K562 (cell line): ENCODE data around the gene ST3GAL5. TPM values are rescaled to one million over a fixed set of nuclear protein-coding genes. Genes with fewer than 3 reads are reported as not detected.

Source experiments
- ATAC-seq: fragments of 200-7000 bp; cut with Tn5 transposase; 3 replicates; pipeline ENCODE4 v1.9.1; 2020; ENCODE audit warnings: moderate library complexity
- BruUV-seq: library from RNA; stranded (reverse); fragments of 400-500 nt; replicated peaks from 2 replicates; lab custom pipeline; 2021; lab: Mats Ljungman, UMichigan
- CTCF ChIA-PET: fragments of 300-600 bp; formaldehyde crosslinking; extraction: SDS; loops from one replicate; lab custom pipeline; 2021; ENCODE audit warnings: low intra/inter-chr PET ratio; lab: Yijun Ruan, JAX
- POLR2A ChIA-PET: fragments of 300-600, 350-650 bp; sonication (Branson Sonifier 250); formaldehyde crosslinking; extraction: SDS; loops from one replicate; lab custom pipeline; 2021; ENCODE audit warnings: antibody characterized with exemption, inconsistent platforms; lab: Yijun Ruan, JAX
- DNase-seq, 4 experiments: peaks; one replicate each; pipeline versions ENCODE4 v3.0.0 to v3.0.0-alpha.2; 2011 to 2018; ENCODE audit warnings: low spot score in 3 of 4, mixed read lengths in 3 of 4; ENCODE audit errors: extremely low read depth in 1 of 4
- FAIRE-seq: peaks from 2 replicates; lab custom pipeline; 2011; peaks lifted over from hg19 to GRCh38; lab: Jason Lieb, UNC
- H2AFZ ChIP-seq: 2 replicates; pipeline ENCODE4 v1.6.0; 2011; ENCODE audit warnings: low read depth, low read length, control low read depth, inconsistent platforms
- H3K27ac ChIP-seq: fragments of 200-600 bp; 3 replicates; pipeline ENCODE4 v1.8.0; 2011; ENCODE audit warnings: low read depth, mild to moderate bottlenecking, control low read depth, inconsistent platforms, low read length, moderate library complexity, mixed read lengths; ENCODE audit errors: extremely low read depth
- H3K27me3 ChIP-seq, 2 experiments: fragments of 300-600 bp in 1 of 2; 2 replicates in 1 of 2; 3 replicates in 1 of 2; pipeline versions ENCODE4 v1.6.0 to v1.8.0; 2011; ENCODE audit warnings: inconsistent platforms in 2 of 2, low read length in 2 of 2, mild to moderate bottlenecking in 1 of 2, mixed read lengths in 1 of 2, moderate library complexity in 1 of 2; ENCODE audit not compliant: control insufficient read depth in 2 of 2, insufficient read depth in 2 of 2
- H3K36me3 ChIP-seq: fragments of 300-600 bp; 3 replicates; pipeline ENCODE4 v1.8.0; 2011; ENCODE audit warnings: mild to moderate bottlenecking, low read length, inconsistent platforms; ENCODE audit not compliant: control insufficient read depth, insufficient read depth
- H3K4me1 ChIP-seq, 2 experiments: fragments of 200-600 bp in 1 of 2; replicated peaks in 1 of 2; 2 replicates in 1 of 2; 3 replicates in 1 of 2; pipeline versions ENCODE4 v1.5.1 to v1.8.0; 2011; ENCODE audit warnings: inconsistent platforms in 2 of 2, low read length in 2 of 2, mild to moderate bottlenecking in 1 of 2, mixed read lengths in 1 of 2, moderate library complexity in 1 of 2; ENCODE audit not compliant: control insufficient read depth in 2 of 2, insufficient read depth in 2 of 2
- H3K4me2 ChIP-seq: 2 replicates; pipeline ENCODE4 v1.6.1; 2011; ENCODE audit warnings: low read length, control low read depth, inconsistent platforms, mixed read lengths; ENCODE audit not compliant: insufficient read depth
- H3K4me3 ChIP-seq: fragments of 200-600 bp; sonication (generic), shearing (Covaris generic); 2 replicates; pipeline ENCODE4 v1.5.1; 2016; ENCODE audit warnings: control low read depth, inconsistent platforms
- H3K79me2 ChIP-seq: fragments of 200-600 bp; 3 replicates; pipeline ENCODE4 v1.8.0; 2011; ENCODE audit warnings: low read length, inconsistent platforms; ENCODE audit not compliant: control insufficient read depth, insufficient read depth
- H3K9ac ChIP-seq, 2 experiments: 2 replicates each; pipeline versions ENCODE4 v1.6.0 to v1.6.1; 2011; ENCODE audit warnings: low read depth in 2 of 2, low read length in 2 of 2, control low read depth in 1 of 2, inconsistent platforms in 1 of 2, mild to moderate bottlenecking in 1 of 2, mixed read lengths in 1 of 2; ENCODE audit not compliant: insufficient read depth in 1 of 2
- H3K9me1 ChIP-seq: one replicate; pipeline ENCODE4 v1.6.0; 2011; ENCODE audit warnings: inconsistent platforms, mild to moderate bottlenecking, low read length, moderate library complexity; ENCODE audit not compliant: control insufficient read depth, insufficient read depth
- H3K9me3 ChIP-seq: replicated peaks from 2 replicates; pipeline ENCODE4 v1.5.1; 2011; ENCODE audit warnings: low read depth, low read length, inconsistent platforms; ENCODE audit not compliant: control insufficient read depth, insufficient read depth
- H4K20me1 ChIP-seq: replicated peaks from 2 replicates; pipeline ENCODE4 v1.6.1; 2011; ENCODE audit warnings: low read length, inconsistent platforms, mixed read lengths; ENCODE audit not compliant: control insufficient read depth, insufficient read depth
- PHF20 ChIP-seq: fragments of 450-650 bp; IDR thresholded peaks from 2 replicates; pipeline ENCODE4 v1.6.1; 2018; ENCODE audit not compliant: partially characterized antibody
- WGBS: fragments of 100-300 bp; shearing (Covaris generic); methylation state at CpG from one replicate; pipeline ENCODE4 v1.1.6; 2016; ENCODE audit warnings: low coverage, mixed read lengths; ENCODE audit not compliant: insufficient coverage; ENCODE audit errors: missing lambda C conversion rate; 5-methylcytosine and 5-hydroxymethylcytosine counted together
- in situ Hi-C: fragments of 300-500 bp; cut with MboI; formaldehyde crosslinking; loops from 4 replicates; pipeline ENCODE4 v1.15.0; 2018; ENCODE audit warnings: inconsistent platforms, mixed read lengths
- intact Hi-C: fragments of 100-400 bp; cut with micrococcal nuclease; formaldehyde crosslinking; loops from 2 replicates; pipeline ENCODE4 v1.14.2; 2022
- polyA plus RNA-seq, 8 experiments: library from polyadenylated mRNA; depleted of rRNA in 4 of 8; stranded (reverse) in 5 of 8; unstranded in 3 of 8; fragments of >200 nt; fragmentation: Nextera tagmentation in 2 of 8; fragmentation: Illumina TruSeq in 1 of 8; extraction: Ambion mirVana in 2 of 8; extraction: Trizol in 1 of 8; gene quantifications; 2 replicates each; pipeline versions ENCODE4 v1.2.1 to v1.2.3, GENCODE V29; 2011 to 2014; ENCODE audit warnings: inconsistent platforms in 1 of 8, missing spikeins in 1 of 8
- total RNA-seq, 7 experiments: library from RNA; depleted of rRNA in 6 of 7; stranded (reverse); fragments of >200 nt in 6 of 7; fragmentation: Illumina TruSeq in 2 of 7; extraction: Trizol in 2 of 7; gene quantifications; 2 replicates each; pipeline versions ENCODE4 v1.2.1 to v1.2.3, GENCODE V29; 2011 to 2021; ENCODE audit warnings: low replicate concordance in 1 of 7
- TF ChIP-seq, protein P1 (sequence below): fragments of 450-650 bp; IDR thresholded peaks from 2 replicates; pipeline ENCODE4 v1.6.1; 2016; ENCODE audit warnings: low read depth
- TF ChIP-seq, protein P2 (sequence below): fragments of 250-450 bp; sonication (Bioruptor Pico); IDR thresholded peaks from 2 replicates; pipeline ENCODE4 v1.5.0; 2021

Gene ST3GAL5
- total and polyA plus RNA-seq, 9 of the 15 experiments (the other 6 are each of a cell fraction or from before 2014, with no cell fraction given) = 1.6 to 10.0 (median 4.2) TPM

DNA sequence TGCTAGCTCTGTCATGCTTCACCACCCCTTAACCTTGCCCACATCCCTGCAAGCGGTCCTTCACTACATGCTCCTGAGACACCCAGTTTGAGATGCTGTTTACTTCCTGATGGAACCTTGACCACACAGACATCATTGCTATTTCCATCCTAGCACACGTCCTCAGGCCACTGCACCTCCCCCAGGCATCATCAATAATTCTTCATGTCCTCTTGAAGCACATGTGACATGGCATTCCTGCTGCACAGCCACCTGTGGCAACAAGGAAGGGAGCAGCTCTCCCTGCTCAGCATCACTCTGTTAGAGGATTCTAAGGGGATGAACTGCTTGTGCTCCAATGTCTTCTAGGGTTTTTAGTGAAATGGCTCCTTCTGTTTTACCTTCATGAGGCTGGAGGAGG lies 26.1 kb upstream of the ST3GAL5 start:
- Histone ChIP-seq H3K9me1 (no peaks in the 10 kb centered on the region), H2AFZ (peak overlapping the region; percentile 47), H3K9ac (no peak overlapping the region), H3K36me3 (no peaks in the 10 kb centered on the region), H3K9me3 (no peaks in the 10 kb centered on the region), H3K27me3 (no peaks in the 10 kb centered on the region), H3K4me2 (no peak overlapping the region), H4K20me1 (no peaks in the 10 kb centered on the region), H3K79me2 (no peaks in the 10 kb centered on the region), H3K4me3 (no peak overlapping the region), H3K27ac (no peak overlapping the region), H3K4me1 (peaks cover 0 to 10% of the 10 kb centered on the region in 2 experiments; a peak in 2 of 5 replicates)
- ChIA-PET POLR2A (interaction anchor here (0.7 to 1.7 kb wide), 4 partner anchors 10 to 26 kb away, joined by 3 to 6 read pairs (median 3); no protein-coding TSS in a partner anchor), CTCF (interaction anchor here (0.6 kb wide), 1 partner anchor 16 kb away, joined by 3 read pairs; no protein-coding TSS in a partner anchor)
- no peak for DNase-seq
- BruUV-seq = no TSS peak
- ATAC-seq = no peak
- intact Hi-C loops = no loop called here
- in situ Hi-C loops = no loop called here
- WGBS = 35% methylated on average over 2 of the region's 2 CpGs
- FAIRE-seq = no peak
- TF ChIP-seq, protein P1, sequence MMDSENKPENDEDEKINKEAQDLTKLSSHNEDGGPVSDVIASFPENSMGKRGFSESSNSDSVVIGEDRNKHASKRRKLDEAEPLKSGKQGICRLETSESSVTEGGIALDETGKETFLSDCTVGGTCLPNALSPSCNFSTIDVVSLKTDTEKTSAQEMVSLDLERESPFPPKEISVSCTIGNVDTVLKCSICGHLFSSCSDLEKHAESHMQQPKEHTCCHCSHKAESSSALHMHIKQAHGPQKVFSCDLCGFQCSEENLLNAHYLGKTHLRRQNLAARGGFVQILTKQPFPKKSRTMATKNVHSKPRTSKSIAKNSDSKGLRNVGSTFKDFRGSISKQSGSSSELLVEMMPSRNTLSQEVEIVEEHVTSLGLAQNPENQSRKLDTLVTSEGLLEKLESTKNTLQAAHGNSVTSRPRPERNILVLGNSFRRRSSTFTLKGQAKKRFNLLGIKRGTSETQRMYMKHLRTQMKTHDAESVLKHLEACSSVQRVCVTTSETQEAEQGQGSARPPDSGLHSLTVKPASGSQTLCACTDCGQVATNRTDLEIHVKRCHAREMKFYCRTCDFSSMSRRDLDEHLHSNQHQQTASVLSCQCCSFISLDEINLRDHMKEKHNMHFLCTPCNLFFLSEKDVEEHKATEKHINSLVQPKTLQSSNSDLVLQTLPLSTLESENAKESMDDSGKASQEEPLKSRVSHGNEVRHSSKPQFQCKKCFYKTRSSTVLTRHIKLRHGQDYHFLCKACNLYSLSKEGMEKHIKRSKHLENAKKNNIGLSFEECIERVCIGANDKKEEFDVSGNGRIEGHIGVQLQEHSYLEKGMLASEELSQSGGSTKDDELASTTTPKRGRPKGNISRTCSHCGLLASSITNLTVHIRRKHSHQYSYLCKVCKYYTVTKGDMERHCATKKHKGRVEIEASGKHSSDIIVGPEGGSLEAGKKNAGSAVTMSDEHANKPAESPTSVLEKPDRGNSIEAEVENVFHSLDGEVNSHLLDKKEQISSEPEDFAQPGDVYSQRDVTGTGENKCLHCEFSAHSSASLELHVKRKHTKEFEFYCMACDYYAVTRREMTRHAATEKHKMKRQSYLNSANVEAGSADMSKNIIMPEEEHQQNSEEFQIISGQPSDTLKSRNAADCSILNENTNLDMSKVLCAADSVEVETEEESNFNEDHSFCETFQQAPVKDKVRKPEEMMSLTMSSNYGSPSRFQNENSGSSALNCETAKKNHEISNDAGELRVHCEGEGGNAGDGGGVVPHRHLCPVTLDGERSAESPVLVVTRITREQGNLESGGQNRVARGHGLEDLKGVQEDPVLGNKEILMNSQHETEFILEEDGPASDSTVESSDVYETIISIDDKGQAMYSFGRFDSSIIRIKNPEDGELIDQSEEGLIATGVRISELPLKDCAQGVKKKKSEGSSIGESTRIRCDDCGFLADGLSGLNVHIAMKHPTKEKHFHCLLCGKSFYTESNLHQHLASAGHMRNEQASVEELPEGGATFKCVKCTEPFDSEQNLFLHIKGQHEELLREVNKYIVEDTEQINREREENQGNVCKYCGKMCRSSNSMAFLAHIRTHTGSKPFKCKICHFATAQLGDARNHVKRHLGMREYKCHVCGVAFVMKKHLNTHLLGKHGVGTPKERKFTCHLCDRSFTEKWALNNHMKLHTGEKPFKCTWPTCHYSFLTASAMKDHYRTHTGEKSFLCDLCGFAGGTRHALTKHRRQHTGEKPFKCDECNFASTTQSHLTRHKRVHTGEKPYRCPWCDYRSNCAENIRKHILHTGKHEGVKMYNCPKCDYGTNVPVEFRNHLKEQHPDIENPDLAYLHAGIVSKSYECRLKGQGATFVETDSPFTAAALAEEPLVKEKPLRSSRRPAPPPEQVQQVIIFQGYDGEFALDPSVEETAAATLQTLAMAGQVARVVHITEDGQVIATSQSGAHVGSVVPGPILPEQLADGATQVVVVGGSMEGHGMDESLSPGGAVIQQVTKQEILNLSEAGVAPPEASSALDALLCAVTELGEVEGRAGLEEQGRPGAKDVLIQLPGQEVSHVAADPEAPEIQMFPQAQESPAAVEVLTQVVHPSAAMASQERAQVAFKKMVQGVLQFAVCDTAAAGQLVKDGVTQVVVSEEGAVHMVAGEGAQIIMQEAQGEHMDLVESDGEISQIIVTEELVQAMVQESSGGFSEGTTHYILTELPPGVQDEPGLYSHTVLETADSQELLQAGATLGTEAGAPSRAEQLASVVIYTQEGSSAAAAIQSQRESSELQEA = no peak
- TF ChIP-seq PHF20 = no peak
- TF ChIP-seq, protein P2, sequence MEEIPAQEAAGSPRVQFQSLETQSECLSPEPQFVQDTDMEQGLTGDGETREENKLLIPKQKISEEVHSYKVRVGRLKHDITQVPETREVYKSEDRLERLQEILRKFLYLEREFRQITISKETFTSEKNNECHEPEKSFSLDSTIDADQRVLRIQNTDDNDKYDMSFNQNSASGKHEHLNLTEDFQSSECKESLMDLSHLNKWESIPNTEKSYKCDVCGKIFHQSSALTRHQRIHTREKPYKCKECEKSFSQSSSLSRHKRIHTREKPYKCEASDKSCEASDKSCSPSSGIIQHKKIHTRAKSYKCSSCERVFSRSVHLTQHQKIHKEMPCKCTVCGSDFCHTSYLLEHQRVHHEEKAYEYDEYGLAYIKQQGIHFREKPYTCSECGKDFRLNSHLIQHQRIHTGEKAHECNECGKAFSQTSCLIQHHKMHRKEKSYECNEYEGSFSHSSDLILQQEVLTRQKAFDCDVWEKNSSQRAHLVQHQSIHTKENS (CRISPR knock-in tag) = no peak
